ENCODE measurements around the gene ATP6V0A4. TPM values are rescaled to one million over a fixed set of nuclear protein-coding genes. Genes with fewer than 3 reads are reported as not detected.

The ATP6V0A4 gene
- total RNA-seq, 1 donor from 2014 or later: not detected

GRCh38 chr7:138668946-138669345, 129.1 kb downstream of the ATP6V0A4 start:
- TF ChIP-seq CTCF (IDR thresholded peaks at IDR 0.05; ENCODE audit: borderline replicate concordance): no peak
- intact Hi-C loops (cut with micrococcal nuclease): no loop called here
- no peaks in the 10 kb centered on the region for H3K9me3 ChIP-seq (replicated peaks)
- no peaks in the 10 kb centered on the region for H3K4me1 ChIP-seq
- no peak overlapping the region for H3K27ac ChIP-seq (replicated peaks)
- no peak for DNase-seq
- H3K27me3 ChIP-seq (ENCODE audit: low read depth): peaks cover 43% of the 10 kb centered on the region
- no peaks in the 10 kb centered on the region for H3K36me3 ChIP-seq
- no peak overlapping the region for H3K4me3 ChIP-seq

- intact Hi-C loops (cut with micrococcal nuclease): no loop called here
- no peaks in the 10 kb centered on the region for H3K36me3 ChIP-seq
- H3K4me1 ChIP-seq: no peaks in the 10 kb centered on the region
- no peak overlapping the region for H3K27ac ChIP-seq (replicated peaks)
- peaks cover 50% of the 10 kb centered on the region for H3K27me3 ChIP-seq (ENCODE audit: low read depth)
- DNase-seq: no peak
- no peak for TF ChIP-seq CTCF (IDR thresholded peaks at IDR 0.05; ENCODE audit: borderline replicate concordance)
- no peaks in the 10 kb centered on the region for H3K9me3 ChIP-seq (replicated peaks)
- no peak overlapping the region for H3K4me3 ChIP-seq
These were observed 129.8 kb downstream of the ATP6V0A4 start for GRCh38 chr7:138668229-138668596.

GRCh38 chr7:138667535-138668228, 130.3 kb downstream of the ATP6V0A4 start:
- H3K27me3 ChIP-seq (ENCODE audit: low read depth): peaks cover 56% of the 10 kb centered on the region
- DNase-seq: no peak
- H3K4me3 ChIP-seq: no peak overlapping the region
- no peak for TF ChIP-seq CTCF (IDR thresholded peaks at IDR 0.05; ENCODE audit: borderline replicate concordance)
- no peaks in the 10 kb centered on the region for H3K4me1 ChIP-seq
- no peaks in the 10 kb centered on the region for H3K9me3 ChIP-seq (replicated peaks)
- intact Hi-C loops (cut with micrococcal nuclease): no loop called here
- H3K36me3 ChIP-seq: no peaks in the 10 kb centered on the region
- H3K27ac ChIP-seq (replicated peaks): no peak overlapping the region

GRCh38 chr7:138666385-138666784, 131.6 kb downstream of the ATP6V0A4 start:
- Histone ChIP-seq H3K27me3 (ENCODE audit: low read depth) (peaks cover 69% of the 10 kb centered on the region), H3K27ac (replicated peaks) (no peak overlapping the region), H3K9me3 (replicated peaks) (no peaks in the 10 kb centered on the region), H3K4me1 (no peaks in the 10 kb centered on the region), H3K4me3 (no peak overlapping the region), H3K36me3 (no peaks in the 10 kb centered on the region)
- TF ChIP-seq CTCF (IDR thresholded peaks at IDR 0.05; ENCODE audit: borderline replicate concordance): no peak
- intact Hi-C loops (cut with micrococcal nuclease): no loop called here
- DNase-seq: no peak

- intact Hi-C loops (cut with micrococcal nuclease): no loop called here
- peaks cover 76% of the 10 kb centered on the region for H3K27me3 ChIP-seq (ENCODE audit: low read depth)
These were observed 132.3 kb downstream of the ATP6V0A4 start for GRCh38 chr7:138665669-138666140.

More at GRCh38 chr7:138665669-138666140, 132.3 kb downstream of the ATP6V0A4 start:
- Histone ChIP-seq H3K4me1 (no peaks in the 10 kb centered on the region), H3K9me3 (replicated peaks) (no peaks in the 10 kb centered on the region), H3K36me3 (no peaks in the 10 kb centered on the region), H3K27ac (replicated peaks) (no peak overlapping the region), H3K4me3 (no peak overlapping the region)
- no peak for TF ChIP-seq CTCF (IDR thresholded peaks at IDR 0.05; ENCODE audit: borderline replicate concordance)
- DNase-seq: no peak
